ENCODE results near the gene MS4A10. TPM values are rescaled to one million over a fixed set of nuclear protein-coding genes. Genes with fewer than 3 reads are reported as not detected.

MS4A10 gene
- total RNA-seq, 3 donors from 2014 or later: not detected

GRCh38 chr11:60769811-60770210 is 15.3 kb upstream of the MS4A10 start:
- Histone ChIP-seq H3K36me3 (no peaks in the 10 kb centered on the region), H3K27me3 (peaks cover 0 to 20% of the 10 kb centered on the region in 2 donors), H3K4me1 (no peaks in the 10 kb centered on the region), H3K4me3 (no peak overlapping the region), H3K9me3 (no peaks in the 10 kb centered on the region), H3K27ac (no peak overlapping the region)
- intact Hi-C loops (cut with DNase I; ENCODE audit: low total_unique reads): no loop called here
- no peak for TF ChIP-seq CTCF (IDR thresholded peaks at IDR 0.05)
- TF ChIP-seq POLR2AphosphoS5 (IDR thresholded peaks at IDR 0.05): no peak
- TF ChIP-seq POLR2A (IDR thresholded peaks at IDR 0.05): no peak
- DNase-seq (ENCODE audit: low spot score in 2 of 2): peak in 1 of 2 donors; percentile 37

- intact Hi-C loops (cut with DNase I; ENCODE audit: low total_unique reads): no loop called here
- DNase-seq (ENCODE audit: low spot score in 2 of 2): peak in 1 of 2 donors; percentile 9
- Histone ChIP-seq H3K36me3 (no peaks in the 10 kb centered on the region), H3K9me3 (no peaks in the 10 kb centered on the region), H3K27me3 (peaks cover 0 to 12% of the 10 kb centered on the region in 2 donors), H3K27ac (no peak overlapping the region), H3K4me3 (no peak overlapping the region), H3K4me1 (no peaks in the 10 kb centered on the region)
- no peak for TF ChIP-seq POLR2AphosphoS5 (IDR thresholded peaks at IDR 0.05)
- TF ChIP-seq CTCF (IDR thresholded peaks at IDR 0.05): no peak
- no peak for TF ChIP-seq POLR2A (IDR thresholded peaks at IDR 0.05)
Measured at GRCh38 chr11:60771146-60771545, 14.0 kb upstream of the MS4A10 start.

GRCh38 chr11:60771879-60772525 is 13.1 kb upstream of the MS4A10 start:
- peak in 1 of 2 donors; percentile 33 for DNase-seq (ENCODE audit: low spot score in 2 of 2)
- H3K36me3 ChIP-seq: no peaks in the 10 kb centered on the region
- peaks cover 0 to 6% of the 10 kb centered on the region in 2 donors for H3K27me3 ChIP-seq
- no peaks in the 10 kb centered on the region for H3K9me3 ChIP-seq
- intact Hi-C loops (cut with DNase I; ENCODE audit: low total_unique reads): no loop called here
- H3K4me1 ChIP-seq: no peaks in the 10 kb centered on the region
- no peak overlapping the region for H3K4me3 ChIP-seq
- no peak for TF ChIP-seq POLR2AphosphoS5 (IDR thresholded peaks at IDR 0.05)
- TF ChIP-seq POLR2A (IDR thresholded peaks at IDR 0.05): no peak
- TF ChIP-seq CTCF (IDR thresholded peaks at IDR 0.05): no peak
- no peak overlapping the region for H3K27ac ChIP-seq

- H3K27ac ChIP-seq: no peak overlapping the region
- TF ChIP-seq POLR2A (IDR thresholded peaks at IDR 0.05): no peak
- TF ChIP-seq POLR2AphosphoS5 (IDR thresholded peaks at IDR 0.05): no peak
- TF ChIP-seq CTCF (IDR thresholded peaks at IDR 0.05): no peak
- DNase-seq (ENCODE audit: low spot score in 2 of 2): peak in 1 of 2 donors; percentile 25
- no peaks in the 10 kb centered on the region for H3K4me1 ChIP-seq
- intact Hi-C loops (cut with DNase I; ENCODE audit: low total_unique reads): no loop called here
- H3K36me3 ChIP-seq: no peaks in the 10 kb centered on the region
- H3K9me3 ChIP-seq: no peaks in the 10 kb centered on the region
- H3K27me3 ChIP-seq: peaks cover 0 to 6% of the 10 kb centered on the region in 2 donors
- no peak overlapping the region for H3K4me3 ChIP-seq
Measured at GRCh38 chr11:60772666-60773065, 12.5 kb upstream of the MS4A10 start.

GRCh38 chr11:60774726-60775125 is 10.4 kb upstream of the MS4A10 start:
- H3K9me3 ChIP-seq: no peaks in the 10 kb centered on the region
- TF ChIP-seq POLR2A (IDR thresholded peaks at IDR 0.05): no peak
- TF ChIP-seq CTCF (IDR thresholded peaks at IDR 0.05): no peak
- no peak for TF ChIP-seq POLR2AphosphoS5 (IDR thresholded peaks at IDR 0.05)
- peaks cover 0 to 2% of the 10 kb centered on the region in 2 donors for H3K27me3 ChIP-seq
- intact Hi-C loops (cut with DNase I; ENCODE audit: low total_unique reads): no loop called here
- no peaks in the 10 kb centered on the region for H3K36me3 ChIP-seq
- H3K4me3 ChIP-seq: no peak overlapping the region
- DNase-seq (ENCODE audit: low spot score in 2 of 2): peak in 1 of 2 donors; percentile 45
- no peaks in the 10 kb centered on the region for H3K4me1 ChIP-seq
- no peak overlapping the region for H3K27ac ChIP-seq

Data from breast epithelium (tissue), 4 donors.